K562 (cell line): ENCODE measurements around the gene ZNHIT2. TPM values are rescaled to one million over a fixed set of nuclear protein-coding genes. Genes with fewer than 3 reads are reported as not detected.

Experiments used
- FOXJ3 ChIP-seq: sonication (generic); formaldehyde crosslinking; IDR thresholded peaks from 2 replicates; pipeline ENCODE4 v1.4.0; 2020; ENCODE audit warnings: mild to moderate bottlenecking, missing genetic modification reagents
- GATA2 ChIP-seq: sonication (generic); formaldehyde crosslinking; IDR thresholded peaks from 2 replicates; pipeline ENCODE4 v1.4.0; 2020; ENCODE audit warnings: mild to moderate bottlenecking, missing genetic modification reagents
- ILF3 ChIP-seq: fragments of 450-650 bp; IDR thresholded peaks from 2 replicates; pipeline ENCODE4 v1.6.1; 2018; ENCODE audit warnings: antibody characterized with exemption, mild to moderate bottlenecking, moderate library complexity, borderline replicate concordance
- KAT7 ChIP-seq: sonication (generic); formaldehyde crosslinking; IDR thresholded peaks from 2 replicates; pipeline ENCODE4 v1.8.0; 2022; ENCODE audit warnings: missing genetic modification reagents, mild to moderate bottlenecking, borderline replicate concordance
- MTA3 ChIP-seq: fragments of 450-650 bp; formaldehyde crosslinking; IDR thresholded peaks from 2 replicates; pipeline ENCODE4 v1.6.1; 2017; ENCODE audit warnings: mild to moderate bottlenecking, borderline replicate concordance
- NONO ChIP-seq, 2 experiments: fragments of 200-400 bp in 1 of 2; fragments of 450-650 bp in 1 of 2; formaldehyde crosslinking in 1 of 2; IDR thresholded peaks; 2 replicates each; pipeline ENCODE4 v1.6.1; 2017; ENCODE audit warnings: low read depth in 2 of 2, mild to moderate bottlenecking in 2 of 2, moderate library complexity in 2 of 2, low read length in 1 of 2
- SOX6 ChIP-seq: fragments of 450-650 bp; IDR thresholded peaks from 2 replicates; pipeline ENCODE4 v1.6.1; 2014; ENCODE audit warnings: mild to moderate bottlenecking
- TBP ChIP-seq: optimal IDR thresholded peaks from 2 replicates; pipeline ENCODE3; 2011; ENCODE audit warnings: low read depth, low read length, improper control_type of control experiment
- ZNF12 ChIP-seq: sonication (generic); formaldehyde crosslinking; IDR thresholded peaks from 2 replicates; pipeline ENCODE4 v1.4.0; 2020; ENCODE audit warnings: mild to moderate bottlenecking, missing genetic modification reagents
- ZNF23 ChIP-seq: fragments of 250-450 bp; sonication (Bioruptor Pico); IDR thresholded peaks from 2 replicates; pipeline ENCODE4 v1.4.0; 2020; ENCODE audit warnings: mild to moderate bottlenecking
- ZNF699 ChIP-seq: fragments of 250-450 bp; sonication (Bioruptor Pico); IDR thresholded peaks from 2 replicates; pipeline ENCODE4 v1.8.0; 2021; ENCODE audit warnings: mild to moderate bottlenecking, moderate library complexity; ENCODE audit not compliant: insufficient replicate concordance
- polyA plus RNA-seq, 8 experiments: library from polyadenylated mRNA; depleted of rRNA in 4 of 8; stranded (reverse) in 5 of 8; unstranded in 3 of 8; fragments of >200 nt; fragmentation: Nextera tagmentation in 2 of 8; fragmentation: Illumina TruSeq in 1 of 8; extraction: Ambion mirVana in 2 of 8; extraction: Trizol in 1 of 8; gene quantifications; 2 replicates each; pipeline versions ENCODE4 v1.2.1 to v1.2.3, GENCODE V29; 2011 to 2014; ENCODE audit warnings: inconsistent platforms in 1 of 8, missing spikeins in 1 of 8
- total RNA-seq, 7 experiments: library from RNA; depleted of rRNA in 6 of 7; stranded (reverse); fragments of >200 nt in 6 of 7; fragmentation: Illumina TruSeq in 2 of 7; extraction: Trizol in 2 of 7; gene quantifications; 2 replicates each; pipeline versions ENCODE4 v1.2.1 to v1.2.3, GENCODE V29; 2011 to 2021; ENCODE audit warnings: low replicate concordance in 1 of 7
- TF ChIP-seq, protein P1 (sequence below): sonication (generic); formaldehyde crosslinking; IDR thresholded peaks from 2 replicates; pipeline ENCODE4 v1.8.1; 2022; ENCODE audit warnings: missing genetic modification reagents
- TF ChIP-seq, protein P2 (sequence below), 2 experiments: fragments of 450-650 bp; IDR thresholded peaks; 2 replicates each; pipeline ENCODE4 v1.6.1; 2018; ENCODE audit warnings: mild to moderate bottlenecking in 2 of 2, low read depth in 1 of 2; ENCODE audit not compliant: partially characterized antibody in 2 of 2
- TF ChIP-seq, protein P3 (sequence below): fragments of 450-650 bp; formaldehyde crosslinking; IDR thresholded peaks from 2 replicates; pipeline ENCODE4 v1.4.0; 2022; ENCODE audit warnings: missing genetic modification characterization
- TF ChIP-seq, protein P4 (sequence below): IDR thresholded peaks from 2 replicates; pipeline ENCODE4 v1.6.1; 2011; ENCODE audit not compliant: insufficient read length; ENCODE audit errors: extremely low read depth
- TF ChIP-seq, protein P5 (sequence below): sonication (generic); formaldehyde crosslinking; IDR thresholded peaks from 2 replicates; pipeline ENCODE4 v1.8.0; 2022; ENCODE audit warnings: missing genetic modification reagents, mild to moderate bottlenecking, borderline replicate concordance

Gene ZNHIT2
- total and polyA plus RNA-seq, 9 of the 15 experiments (the other 6 are each of a cell fraction or from before 2014, with no cell fraction given), result 0.08 to 39.0 (median 2.5) TPM

DNA sequence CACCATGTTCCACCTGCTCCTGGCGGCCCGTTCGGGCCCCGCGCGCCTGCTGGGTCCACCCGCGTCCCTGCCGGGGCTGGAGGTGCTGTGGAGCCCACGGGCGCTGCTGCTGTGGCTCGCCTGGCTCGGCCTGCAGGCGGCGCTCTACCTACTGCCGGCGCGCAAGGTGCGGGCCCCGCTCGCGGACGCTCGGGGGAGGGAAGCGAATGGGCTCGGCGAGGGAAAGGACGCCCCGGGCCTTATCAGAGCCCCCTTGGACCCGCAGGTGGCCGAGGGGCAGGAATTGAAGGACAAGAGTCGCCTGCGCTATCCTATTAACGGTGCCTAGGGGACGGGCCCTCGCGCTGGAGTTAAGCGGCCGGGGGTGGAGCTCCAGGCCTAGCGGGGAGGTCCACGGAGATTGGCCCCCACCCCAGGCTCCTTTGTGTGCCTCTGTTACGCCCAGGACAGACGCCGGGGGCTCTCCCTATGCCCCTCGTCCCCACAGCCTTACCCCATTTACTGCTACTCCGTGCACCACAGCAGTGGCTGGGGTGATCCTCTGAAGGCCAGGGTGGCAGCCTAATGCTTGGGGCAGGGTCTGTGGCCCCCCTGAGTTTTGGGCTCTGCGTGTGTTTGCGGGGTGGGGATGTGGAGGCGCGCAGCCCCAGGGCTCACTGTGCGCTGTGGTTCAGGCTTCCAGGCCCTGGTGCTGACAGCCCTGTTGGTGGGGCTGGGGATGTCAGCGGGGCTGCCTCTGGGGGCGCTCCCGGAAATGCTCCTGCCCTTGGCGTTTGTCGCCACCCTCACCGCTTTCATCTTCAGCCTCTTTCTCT lies 4.7 kb downstream of the ZNHIT2 start (continued):
- TF ChIP-seq, protein P1, sequence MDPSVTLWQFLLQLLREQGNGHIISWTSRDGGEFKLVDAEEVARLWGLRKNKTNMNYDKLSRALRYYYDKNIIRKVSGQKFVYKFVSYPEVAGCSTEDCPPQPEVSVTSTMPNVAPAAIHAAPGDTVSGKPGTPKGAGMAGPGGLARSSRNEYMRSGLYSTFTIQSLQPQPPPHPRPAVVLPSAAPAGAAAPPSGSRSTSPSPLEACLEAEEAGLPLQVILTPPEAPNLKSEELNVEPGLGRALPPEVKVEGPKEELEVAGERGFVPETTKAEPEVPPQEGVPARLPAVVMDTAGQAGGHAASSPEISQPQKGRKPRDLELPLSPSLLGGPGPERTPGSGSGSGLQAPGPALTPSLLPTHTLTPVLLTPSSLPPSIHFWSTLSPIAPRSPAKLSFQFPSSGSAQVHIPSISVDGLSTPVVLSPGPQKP (CRISPR knock-in tag), result no peak
- TF ChIP-seq, protein P2, sequence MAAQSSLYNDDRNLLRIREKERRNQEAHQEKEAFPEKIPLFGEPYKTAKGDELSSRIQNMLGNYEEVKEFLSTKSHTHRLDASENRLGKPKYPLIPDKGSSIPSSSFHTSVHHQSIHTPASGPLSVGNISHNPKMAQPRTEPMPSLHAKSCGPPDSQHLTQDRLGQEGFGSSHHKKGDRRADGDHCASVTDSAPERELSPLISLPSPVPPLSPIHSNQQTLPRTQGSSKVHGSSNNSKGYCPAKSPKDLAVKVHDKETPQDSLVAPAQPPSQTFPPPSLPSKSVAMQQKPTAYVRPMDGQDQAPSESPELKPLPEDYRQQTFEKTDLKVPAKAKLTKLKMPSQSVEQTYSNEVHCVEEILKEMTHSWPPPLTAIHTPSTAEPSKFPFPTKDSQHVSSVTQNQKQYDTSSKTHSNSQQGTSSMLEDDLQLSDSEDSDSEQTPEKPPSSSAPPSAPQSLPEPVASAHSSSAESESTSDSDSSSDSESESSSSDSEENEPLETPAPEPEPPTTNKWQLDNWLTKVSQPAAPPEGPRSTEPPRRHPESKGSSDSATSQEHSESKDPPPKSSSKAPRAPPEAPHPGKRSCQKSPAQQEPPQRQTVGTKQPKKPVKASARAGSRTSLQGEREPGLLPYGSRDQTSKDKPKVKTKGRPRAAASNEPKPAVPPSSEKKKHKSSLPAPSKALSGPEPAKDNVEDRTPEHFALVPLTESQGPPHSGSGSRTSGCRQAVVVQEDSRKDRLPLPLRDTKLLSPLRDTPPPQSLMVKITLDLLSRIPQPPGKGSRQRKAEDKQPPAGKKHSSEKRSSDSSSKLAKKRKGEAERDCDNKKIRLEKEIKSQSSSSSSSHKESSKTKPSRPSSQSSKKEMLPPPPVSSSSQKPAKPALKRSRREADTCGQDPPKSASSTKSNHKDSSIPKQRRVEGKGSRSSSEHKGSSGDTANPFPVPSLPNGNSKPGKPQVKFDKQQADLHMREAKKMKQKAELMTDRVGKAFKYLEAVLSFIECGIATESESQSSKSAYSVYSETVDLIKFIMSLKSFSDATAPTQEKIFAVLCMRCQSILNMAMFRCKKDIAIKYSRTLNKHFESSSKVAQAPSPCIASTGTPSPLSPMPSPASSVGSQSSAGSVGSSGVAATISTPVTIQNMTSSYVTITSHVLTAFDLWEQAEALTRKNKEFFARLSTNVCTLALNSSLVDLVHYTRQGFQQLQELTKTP (IDR thresholded peaks at IDR 0.05; ENCODE audit: low read depth in 1 of 2, partially characterized antibody in 2 of 2), result peak in 1 of 2 experiments; percentile 25
- peak; percentile 48; the same call in 1 of the 2 replicates for TF ChIP-seq SOX6
- TF ChIP-seq, protein P3, sequence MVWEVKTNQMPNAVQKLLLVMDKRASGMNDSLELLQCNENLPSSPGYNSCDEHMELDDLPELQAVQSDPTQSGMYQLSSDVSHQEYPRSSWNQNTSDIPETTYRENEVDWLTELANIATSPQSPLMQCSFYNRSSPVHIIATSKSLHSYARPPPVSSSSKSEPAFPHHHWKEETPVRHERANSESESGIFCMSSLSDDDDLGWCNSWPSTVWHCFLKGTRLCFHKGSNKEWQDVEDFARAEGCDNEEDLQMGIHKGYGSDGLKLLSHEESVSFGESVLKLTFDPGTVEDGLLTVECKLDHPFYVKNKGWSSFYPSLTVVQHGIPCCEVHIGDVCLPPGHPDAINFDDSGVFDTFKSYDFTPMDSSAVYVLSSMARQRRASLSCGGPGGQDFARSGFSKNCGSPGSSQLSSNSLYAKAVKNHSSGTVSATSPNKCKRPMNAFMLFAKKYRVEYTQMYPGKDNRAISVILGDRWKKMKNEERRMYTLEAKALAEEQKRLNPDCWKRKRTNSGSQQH (CRISPR knock-in tag), result 0 out of 2 replicates have a peak, but pooled peaks have one; percentile 6
- TF ChIP-seq NONO (IDR thresholded peaks at IDR 0.05; ENCODE audit: low read depth in 2 of 2, low read length in 1 of 2), result peak in 1 of 2 experiments; percentile 94; a peak in 2 of 4 replicates
- TF ChIP-seq, protein P4, sequence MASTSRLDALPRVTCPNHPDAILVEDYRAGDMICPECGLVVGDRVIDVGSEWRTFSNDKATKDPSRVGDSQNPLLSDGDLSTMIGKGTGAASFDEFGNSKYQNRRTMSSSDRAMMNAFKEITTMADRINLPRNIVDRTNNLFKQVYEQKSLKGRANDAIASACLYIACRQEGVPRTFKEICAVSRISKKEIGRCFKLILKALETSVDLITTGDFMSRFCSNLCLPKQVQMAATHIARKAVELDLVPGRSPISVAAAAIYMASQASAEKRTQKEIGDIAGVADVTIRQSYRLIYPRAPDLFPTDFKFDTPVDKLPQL, result no peak
- no peak for TF ChIP-seq ZNF699 (CRISPR knock-in tag)
- TF ChIP-seq MTA3, result peak; percentile 97
- no peak for TF ChIP-seq ZNF12
- TF ChIP-seq, protein P5, sequence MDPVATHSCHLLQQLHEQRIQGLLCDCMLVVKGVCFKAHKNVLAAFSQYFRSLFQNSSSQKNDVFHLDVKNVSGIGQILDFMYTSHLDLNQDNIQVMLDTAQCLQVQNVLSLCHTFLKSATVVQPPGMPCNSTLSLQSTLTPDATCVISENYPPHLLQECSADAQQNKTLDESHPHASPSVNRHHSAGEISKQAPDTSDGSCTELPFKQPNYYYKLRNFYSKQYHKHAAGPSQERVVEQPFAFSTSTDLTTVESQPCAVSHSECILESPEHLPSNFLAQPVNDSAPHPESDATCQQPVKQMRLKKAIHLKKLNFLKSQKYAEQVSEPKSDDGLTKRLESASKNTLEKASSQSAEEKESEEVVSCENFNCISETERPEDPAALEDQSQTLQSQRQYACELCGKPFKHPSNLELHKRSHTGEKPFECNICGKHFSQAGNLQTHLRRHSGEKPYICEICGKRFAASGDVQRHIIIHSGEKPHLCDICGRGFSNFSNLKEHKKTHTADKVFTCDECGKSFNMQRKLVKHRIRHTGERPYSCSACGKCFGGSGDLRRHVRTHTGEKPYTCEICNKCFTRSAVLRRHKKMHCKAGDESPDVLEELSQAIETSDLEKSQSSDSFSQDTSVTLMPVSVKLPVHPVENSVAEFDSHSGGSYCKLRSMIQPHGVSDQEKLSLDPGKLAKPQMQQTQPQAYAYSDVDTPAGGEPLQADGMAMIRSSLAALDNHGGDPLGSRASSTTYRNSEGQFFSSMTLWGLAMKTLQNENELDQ (CRISPR knock-in tag), result 0 out of 2 replicates have a peak, but pooled peaks have one; percentile 41
- TF ChIP-seq KAT7 (CRISPR knock-in tag), result peak; percentile 81; the same call in 1 of the 2 replicates
- peak; percentile 11 for TF ChIP-seq TBP
- no peak for TF ChIP-seq FOXJ3 (CRISPR knock-in tag)
- no peak for TF ChIP-seq ZNF23
- TF ChIP-seq ILF3, result 0 out of 2 replicates have a peak, but pooled peaks have one; percentile 78
- no peak for TF ChIP-seq GATA2 (CRISPR knock-in tag)
